CD4-positive, alpha-beta T cell treated with Interleukin-17A for 4 hours (primary cell): ENCODE measurements around the gene PCTP.

Source experiments
- DNase-seq: peaks from one replicate; pipeline ENCODE4 v3.0.0-alpha.2; 2020; ENCODE audit warnings: mixed read lengths

Gene PCTP

DNA sequence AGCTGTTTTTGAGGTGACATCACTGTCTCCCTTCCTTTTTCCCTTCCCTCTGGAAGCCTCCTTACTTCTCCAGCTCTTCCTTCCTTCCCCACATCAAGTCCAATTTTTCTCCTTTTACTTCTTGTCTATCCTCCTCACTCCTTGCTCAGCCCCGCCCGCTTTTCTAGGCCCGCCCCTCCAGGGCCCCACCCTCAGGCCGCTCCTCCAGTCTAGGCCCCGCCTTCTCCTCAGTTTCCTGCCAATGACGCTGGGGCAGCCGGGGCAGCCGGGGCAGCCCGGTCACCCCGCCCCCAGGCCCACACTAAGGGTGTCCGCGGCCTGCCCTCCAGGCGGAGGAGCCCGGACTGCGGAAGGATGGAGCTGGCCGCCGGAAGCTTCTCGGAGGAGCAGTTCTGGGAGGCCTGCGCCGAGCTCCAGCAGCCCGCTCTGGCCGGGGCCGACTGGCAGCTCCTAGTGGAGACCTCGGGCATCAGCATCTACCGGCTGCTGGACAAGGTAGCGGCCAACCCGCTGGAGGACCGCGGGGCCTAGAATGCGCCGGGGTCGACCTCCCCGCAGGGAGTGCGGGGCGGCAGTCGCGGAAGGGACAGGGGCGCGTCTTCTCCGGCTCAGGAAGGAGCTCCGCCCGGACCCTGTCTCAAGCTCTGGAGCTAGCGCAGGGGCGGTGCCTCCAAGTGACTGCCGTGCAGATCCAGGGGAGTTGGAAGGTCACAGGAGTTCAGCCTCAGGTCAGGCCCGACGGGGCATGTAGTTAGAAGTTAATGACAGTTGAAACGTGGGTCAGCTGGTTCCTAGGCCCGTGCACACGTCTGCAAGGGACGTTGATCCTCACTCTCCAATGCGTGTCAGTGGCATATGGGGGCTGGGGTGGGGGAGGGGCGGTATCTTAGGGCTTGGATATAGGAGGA lies at the start of gene PCTP:
PCTP (plus strand) TSS at position 302 of the 908 bp plus-strand sequence; CDS start at position 355, 53 bp downstream.
- DNase-seq: peak; percentile 88

DNA sequence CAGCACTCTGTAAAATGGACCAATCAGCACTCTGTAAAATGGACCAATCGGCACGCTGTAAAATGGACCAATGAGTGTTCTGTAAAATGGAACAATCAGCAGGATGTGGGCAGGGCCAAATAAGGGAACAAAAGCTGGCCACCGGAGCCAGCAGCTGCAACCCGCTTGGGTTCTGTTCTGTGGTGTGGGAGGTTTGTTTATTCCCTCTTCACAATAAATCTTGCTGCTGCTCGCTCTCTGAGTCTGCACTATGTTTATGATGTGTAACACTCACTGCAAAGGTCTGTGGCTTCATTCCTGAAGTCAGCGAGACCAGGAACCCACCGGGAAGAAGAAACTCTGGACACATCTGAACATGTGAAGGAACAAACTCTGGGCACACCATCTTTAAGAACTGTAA lies 48.7 kb upstream of the PCTP start:
- DNase-seq: no peak

DNA sequence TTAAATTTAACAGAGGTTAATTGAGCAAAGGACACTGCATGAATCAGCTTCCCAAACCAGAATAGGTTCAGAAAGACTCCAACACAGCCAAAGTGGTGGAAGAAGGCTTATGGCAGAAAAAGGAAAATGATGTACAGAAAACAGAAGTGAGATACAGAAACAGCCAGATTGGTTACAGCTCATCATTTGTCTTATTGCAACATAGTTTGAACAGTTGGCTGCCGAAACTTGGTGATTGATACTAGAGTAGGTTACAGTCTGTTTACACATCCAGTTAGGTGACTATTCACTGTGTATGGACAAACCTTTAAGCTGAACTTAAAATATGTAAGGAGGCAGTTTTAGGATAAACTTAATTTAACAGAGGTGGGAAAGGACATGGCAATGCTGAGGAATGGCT lies 46.5 kb upstream of the PCTP start:
- no peak for DNase-seq

DNA sequence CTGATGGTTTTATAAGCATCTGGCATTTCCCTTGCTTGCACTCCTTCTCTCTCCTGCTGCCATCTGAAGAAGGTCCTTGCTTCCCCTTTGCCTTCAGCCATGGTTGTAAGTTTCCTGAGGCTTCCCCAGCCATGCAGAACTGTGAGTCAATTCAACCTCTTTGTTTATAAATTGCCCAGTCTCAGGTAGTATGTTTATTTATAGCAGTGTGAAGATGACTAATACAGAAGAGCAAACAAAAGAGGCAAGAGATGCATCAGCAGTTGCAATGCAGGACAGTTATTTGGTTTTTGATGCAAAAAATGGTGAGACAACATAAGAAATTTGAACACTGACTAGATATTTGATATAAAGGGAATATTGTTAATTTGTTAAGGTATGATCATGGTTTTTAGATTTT lies 45.0 kb upstream of the PCTP start:
- no peak for DNase-seq

DNA sequence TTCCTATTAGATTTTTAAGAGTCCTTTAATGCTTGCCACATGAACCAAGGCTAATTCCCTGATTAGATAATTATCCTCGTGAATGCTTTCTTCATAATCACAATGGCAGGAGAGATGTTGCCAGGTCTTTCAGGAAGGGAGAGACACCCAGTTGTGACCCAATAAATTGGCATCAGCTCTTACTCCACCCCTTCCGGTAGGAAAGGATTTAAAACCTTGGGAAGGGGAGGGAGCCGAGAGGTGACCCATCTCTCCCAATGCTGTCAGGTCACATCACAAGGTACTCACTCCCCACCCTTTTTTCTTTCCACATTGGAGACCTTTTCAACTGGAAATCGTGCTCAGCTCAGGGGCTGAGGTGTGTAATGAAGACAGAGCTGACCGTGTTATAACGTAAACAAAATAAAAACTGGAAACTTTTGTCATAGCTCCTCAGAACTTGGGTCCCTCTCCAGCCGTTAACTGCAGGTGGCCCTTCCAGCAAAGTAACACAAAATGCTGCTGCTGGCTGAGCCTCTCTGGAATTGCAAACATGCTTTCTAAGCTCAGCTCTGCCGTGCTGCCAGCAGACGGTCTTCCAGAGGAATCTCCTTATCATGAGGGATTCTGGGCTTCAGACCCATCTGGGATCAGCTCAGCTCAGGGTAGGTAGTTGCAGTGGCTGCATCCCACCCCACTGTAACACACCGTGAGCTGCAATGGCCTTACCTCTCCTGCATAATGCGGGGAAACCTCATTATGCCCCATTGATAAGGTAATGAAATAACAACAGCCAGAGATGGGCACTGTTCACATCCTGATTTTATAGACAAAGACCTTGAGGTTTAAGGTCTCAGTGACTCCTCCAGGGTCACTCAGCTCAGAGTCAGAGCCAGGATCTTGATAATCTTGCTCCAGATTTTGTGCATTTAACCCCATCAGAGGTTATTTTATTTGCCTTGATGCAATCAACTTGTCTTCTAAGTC lies 43.8 kb upstream of the PCTP start:
- no peak for DNase-seq

DNA sequence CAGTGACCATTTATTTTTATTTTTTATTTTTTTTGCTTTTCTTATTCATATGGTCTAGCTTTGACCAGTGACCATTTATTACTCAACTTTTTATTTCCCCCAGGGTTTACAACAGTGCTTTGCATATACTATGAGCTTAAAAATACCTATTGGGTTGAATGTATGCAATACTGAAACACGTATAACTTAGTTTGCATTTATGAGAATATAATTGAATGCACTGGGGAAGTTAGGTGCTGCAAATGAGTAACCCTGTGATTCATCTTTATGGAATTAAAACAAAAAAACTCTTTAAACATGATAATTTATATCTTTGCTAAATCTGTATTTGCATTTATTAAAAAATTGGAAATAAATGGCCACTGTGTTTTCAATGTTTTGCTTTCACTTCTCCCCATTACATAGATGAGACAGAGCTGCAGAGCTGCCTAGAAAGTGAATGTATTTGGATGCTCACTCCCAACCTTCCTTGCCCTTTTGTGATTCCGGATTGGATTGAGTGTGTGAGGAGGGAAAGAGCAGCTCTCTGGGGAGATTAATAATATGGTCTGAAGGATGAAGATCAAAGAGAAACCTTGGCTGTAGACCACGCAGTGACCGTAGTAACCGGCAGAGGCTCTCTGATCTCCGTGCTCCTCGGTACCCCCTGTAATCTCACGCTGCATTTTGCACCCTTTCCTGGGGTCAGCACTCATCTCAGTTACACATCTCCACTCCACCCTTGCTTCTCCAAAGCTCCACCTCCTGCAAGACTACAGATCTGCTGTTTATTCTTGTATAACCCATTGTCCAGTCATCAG lies 42.5 kb upstream of the PCTP start:
- no peak for DNase-seq

DNA sequence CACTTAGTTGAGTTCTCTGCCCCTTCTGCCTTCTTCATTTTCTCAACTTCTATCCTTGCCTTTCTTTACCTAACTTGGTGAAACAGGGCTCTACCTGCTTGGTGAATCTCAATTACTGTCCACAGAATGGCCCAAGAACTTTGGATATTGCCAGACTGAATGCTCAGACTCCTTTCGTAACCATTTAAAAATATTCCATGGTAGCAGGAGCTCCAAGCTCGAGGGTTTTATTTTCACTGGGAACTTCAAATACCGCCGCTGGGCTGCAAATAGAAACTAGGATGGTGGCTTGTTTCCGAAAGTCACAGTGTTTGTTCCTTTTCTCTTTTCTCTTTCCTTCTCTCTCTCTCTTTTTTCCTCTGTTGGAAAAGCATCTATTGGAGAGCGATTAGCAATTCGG lies 41.4 kb upstream of the PCTP start:
- DNase-seq: no peak

DNA sequence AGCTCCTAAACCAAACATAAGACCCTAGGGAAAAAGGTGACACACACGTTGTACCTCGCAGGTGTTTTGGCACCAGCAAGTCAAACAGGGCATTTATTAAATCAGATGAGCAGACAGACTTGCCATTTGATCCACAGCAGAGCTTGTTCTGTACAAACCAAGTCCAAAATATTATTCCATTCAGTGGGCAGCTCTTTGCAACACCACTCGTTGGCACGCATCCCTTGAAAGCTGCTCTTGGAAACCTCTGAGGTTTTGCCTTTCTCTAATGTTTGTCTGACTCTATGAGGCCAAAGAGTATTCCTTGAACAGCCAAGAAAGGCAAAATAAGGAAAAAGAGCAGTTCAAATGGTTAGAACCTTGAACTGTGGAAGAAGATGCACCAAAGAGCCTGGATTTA lies 40.9 kb upstream of the PCTP start:
- DNase-seq: no peak

DNA sequence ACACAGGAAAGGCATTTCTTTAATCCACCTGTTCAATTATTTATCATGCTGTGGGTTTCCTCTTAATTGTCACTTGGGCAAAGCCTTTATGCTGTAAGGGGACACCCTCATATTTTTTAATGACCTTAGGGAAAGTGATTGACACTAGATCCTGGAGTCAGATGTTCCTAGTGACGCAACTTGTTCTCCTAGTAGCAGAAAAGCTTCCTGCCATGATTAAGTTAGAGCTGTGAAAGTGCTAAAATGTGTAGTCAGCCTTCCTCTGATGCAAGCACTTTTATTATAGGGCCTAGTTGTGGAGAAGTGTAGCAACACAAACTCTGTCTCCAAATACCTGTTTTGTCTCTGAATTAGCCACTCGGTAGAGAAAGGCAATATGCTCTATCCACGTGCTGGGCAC lies 40.4 kb upstream of the PCTP start:
- no peak for DNase-seq

DNA sequence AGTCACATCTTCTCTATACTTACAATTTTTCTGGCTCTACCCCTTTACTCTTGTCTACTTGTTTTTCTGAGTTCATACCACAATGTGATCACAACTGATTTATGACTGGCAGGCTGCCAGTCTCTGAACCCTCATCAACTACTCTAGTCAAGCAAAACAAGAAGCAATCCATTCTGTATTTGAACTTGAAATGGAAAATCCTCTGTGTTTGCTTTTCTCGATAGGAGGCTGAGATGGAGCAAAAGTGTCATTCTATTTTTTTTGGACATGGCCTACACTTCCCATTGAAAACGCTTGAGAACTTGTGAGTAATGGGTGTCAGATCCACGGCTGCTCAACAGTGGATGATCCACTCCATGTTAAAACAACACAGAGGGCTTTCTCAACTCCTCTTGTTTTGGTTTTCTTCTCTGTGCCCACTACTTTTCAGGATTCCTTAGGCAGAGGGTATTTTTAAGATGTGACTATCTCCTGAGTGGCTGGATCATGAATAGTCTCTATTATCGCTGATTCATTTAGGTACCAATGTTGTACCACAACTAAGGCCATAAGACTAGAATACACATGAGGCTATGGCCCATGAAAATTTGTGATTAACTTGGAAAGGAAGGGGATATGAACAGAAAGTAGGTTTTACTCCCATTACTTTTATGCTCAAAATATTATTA lies 39.9 kb upstream of the PCTP start:
- no peak for DNase-seq

DNA sequence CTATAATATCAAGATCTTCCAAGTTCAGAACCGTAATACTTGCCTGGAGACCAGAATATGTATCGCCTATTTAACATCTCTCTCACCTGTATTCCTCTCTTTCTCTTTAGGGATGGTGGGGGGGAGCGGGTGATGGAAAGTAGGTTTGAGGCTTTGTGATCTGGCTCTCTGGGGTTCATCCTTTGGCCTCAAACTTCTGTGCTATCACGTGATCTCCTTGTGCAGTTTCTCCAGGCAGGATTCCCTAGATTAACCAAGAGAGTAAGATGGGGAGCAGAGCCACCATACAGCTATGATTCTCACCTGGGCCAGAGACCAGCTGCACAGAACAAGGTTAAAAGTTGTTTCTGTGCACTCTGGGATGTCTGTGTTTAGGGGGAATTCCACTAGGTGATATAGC lies 33.4 kb upstream of the PCTP start:
- no peak for DNase-seq

DNA sequence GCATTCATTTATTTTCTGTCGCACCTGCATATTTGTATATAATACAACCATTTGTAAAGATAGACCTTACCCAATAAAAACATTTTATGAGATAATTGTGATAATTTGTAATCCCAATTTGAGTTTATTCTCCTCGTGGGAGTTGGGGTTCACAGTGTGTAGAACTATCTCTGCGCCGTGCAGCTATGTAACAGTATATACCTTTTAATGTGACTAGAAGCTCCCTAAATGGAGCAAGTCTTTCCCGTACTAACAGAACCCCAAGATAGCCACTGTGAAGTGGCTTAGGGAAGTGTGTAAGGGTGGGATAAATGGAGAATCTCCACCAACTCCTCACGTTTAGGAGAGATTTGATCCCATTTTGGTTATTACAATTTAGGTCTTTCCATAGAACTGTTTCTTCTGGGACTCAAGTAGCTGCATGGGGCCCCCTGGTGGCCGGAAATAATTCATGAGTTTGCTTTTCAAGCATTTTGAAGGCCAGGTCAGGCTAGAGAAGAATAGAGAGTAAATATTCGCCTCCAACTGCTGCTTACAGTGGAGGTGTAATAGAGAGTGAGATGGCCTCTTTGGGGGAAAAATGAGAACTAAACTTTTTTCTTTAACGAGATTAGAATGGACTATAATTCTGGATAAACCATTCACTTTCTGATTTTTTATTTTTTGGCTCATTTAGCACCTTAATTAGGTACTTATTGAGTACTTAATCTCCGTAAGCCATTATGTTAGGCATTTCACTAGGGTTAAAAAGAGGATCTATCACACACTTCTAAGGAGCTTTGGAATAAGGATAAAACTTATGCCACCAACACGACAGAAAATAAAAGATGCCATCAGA lies 32.7 kb upstream of the PCTP start:
- peak; percentile 73 for DNase-seq

DNA sequence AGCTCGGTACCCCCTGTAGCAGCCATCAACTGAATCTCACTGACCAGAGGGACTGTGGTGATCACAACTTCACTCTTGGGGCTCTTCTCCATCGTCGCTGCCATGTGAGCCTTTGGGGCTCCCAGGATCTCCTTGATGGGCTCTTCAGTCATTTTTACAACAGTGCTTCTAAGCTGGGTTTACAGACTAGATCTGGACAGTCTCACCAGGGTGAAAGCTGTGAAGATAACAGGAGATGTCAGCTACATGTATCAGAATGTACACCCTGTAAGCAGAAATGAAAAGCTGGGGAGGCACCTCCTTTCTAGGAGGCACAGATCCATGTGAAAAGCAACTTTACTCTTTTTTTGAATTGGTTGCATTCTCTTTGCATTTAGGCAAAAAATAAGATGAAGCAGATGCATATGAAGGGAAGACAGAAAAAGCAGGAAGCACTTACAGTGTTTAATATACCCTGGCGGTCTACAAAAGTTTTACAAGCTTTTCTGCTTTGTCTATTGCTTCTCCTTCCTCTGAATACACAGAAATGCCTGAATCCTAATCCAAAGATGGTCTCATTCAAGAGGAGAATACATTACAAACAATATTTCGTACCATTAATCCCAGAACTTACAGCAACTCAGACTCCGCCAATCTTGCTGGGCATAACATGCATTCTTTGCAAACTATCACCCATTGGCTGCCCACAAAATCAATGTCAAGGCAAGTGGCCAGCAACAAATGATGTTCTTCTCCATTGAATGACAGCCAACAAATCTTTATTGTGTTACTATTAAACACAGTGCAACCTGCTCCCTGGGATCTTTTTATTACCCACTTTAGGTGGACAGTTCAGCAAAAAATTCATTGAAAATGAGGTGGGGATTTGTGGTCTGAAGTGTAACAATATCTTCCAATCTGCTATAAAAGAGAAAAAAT lies 29.7 kb upstream of the PCTP start:
- no peak for DNase-seq

DNA sequence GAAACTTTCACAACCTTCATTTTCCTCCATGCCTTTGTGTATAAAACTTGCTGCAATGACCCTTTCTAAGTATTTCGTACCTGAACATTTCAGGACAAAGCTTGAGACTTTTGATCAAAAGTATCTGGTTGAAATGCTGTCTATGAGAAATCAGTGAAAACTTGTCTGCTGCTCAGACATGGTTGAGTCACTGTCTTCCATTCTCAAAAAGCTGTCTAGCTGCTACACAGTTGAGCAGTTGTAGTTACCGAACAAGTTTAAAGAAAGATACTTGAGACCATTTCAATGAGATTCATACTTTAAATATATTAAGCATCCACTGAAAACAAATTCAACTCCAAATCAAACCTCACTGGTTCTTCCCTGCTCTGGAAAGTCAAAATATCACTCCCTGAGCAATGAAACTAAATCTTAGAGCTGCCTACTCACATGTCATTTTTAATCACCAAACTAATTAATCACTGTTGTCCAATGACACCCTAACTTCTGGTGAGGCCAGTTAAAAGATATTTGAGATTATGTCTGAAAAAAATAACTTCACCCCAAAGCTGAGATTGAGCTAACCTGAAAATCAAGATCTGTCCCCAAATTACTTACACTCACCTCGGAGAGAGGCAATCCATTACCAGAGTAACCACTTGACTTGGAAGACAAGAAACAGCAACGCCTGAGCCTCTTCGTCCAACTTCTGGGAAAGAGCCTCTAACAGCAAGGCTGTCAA lies 28.7 kb upstream of the PCTP start:
- DNase-seq: no peak

DNA sequence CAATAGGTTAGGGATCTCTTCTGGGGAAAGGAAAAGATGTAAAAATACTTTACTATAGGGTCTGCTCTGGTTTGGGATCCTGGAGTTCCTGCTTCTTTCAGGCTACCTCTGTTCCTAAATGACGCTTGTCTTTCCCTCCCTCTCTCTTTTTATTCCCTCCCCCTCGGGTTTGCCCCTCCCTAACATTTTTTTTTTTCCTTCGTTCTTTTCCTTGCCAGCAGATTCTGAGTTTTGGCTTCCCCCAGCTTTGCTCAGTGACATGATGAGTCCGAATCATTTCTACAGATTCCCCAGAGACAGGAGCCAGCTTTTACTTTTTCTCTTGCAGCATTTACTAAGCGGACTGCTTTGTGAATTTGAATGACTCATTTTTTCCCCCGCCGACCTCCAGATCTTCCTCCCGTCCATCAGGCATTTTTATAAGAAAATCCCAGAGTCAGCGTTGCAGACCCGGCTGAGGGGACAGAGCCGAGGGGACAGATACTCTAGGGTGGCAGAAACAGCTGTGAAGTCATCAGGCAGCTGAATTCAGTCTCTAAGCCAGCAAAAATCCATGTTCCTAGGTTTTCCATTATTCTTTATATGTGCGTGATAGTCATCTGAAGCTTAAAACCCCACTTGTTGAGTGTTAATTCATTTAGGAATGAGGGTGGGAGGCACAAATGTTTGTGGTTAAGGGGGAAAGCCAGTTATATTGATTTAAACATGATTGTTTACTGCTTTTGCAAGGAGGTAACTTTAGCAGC lies 27.9 kb upstream of the PCTP start, which contains the start of gene TMEM100:
TMEM100 (minus strand) TSS at position 123 of the 746 bp plus-strand sequence. CDS start 1,794 bp downstream, outside the sequence.
- DNase-seq: no peak

DNA sequence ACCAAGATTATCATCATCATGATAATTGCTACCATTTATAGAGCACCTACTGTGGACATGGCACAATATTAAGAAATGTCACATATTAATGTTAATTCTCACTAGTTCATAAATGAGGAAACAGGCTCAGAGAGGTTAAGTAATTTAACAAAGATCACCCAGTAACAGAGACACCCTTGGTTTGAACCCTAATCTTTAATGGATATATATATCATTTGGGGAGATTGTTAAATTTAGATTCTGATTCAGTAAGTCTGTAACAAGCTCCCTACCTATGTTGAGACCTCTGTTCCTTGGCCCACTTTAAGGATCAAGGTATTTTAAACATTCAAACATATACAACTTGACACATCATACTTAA lies 27.4 kb upstream of the PCTP start:
- DNase-seq: no peak

DNA sequence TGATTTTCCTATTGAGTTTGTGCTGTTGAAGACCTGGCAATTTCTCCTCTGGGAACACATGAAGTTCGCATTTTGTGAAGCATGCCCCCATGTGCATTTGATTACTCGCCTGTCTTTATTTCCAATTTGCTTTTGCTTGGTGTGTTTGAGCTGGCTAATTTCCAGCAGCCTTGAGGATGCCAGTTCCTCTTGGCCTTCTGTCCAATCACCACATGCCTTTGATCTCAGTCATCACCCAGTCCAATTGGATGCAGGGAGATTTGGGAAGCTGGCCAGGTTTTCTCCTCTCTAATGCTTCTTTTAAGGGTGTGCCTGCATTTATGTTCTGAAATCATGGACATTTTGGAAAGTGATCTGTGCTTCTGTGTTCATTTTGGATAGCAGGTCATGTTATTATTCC lies 24.4 kb upstream of the PCTP start:
- no peak for DNase-seq

DNA sequence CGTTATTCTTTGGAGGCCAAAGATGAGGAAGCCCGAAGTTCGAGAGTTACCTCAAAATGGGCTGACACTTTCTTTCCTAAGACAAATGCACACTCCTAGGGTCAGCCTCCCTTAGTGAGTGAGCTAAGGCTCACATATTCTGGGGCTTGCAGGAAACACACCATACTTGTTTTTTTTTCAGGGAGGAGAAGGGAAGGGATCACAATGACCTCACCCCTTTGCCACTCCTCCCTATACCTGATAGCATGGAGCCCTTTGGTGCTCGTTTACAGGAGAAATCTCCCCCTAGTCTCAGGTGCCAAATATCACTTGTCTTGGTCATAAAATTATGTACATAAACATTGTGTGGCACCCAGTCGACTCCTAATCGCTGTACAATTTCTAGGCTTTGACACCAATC lies 23.6 kb upstream of the PCTP start:
- DNase-seq: no peak

DNA sequence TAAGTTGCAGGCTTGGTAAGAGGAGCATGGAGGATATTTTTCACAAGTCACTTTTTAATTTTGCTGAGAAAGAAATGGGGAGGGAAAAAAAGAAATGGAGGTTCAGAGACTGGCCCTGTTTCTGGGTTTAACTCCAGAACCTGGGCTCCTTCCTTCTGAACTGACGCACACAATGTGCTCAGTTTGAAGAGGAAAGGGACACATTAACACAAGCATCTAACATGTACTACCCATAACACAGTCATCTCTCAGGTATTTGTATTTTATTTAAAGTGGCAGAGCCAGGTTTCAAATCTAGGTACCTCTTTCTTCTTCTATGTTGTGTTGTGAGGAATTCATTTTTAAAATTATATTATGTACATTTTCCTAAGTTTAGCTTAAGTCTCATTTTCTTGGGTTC lies 22.9 kb upstream of the PCTP start:
- DNase-seq: no peak
